ENCODE data around the gene ADAMTSL2.

DNA sequence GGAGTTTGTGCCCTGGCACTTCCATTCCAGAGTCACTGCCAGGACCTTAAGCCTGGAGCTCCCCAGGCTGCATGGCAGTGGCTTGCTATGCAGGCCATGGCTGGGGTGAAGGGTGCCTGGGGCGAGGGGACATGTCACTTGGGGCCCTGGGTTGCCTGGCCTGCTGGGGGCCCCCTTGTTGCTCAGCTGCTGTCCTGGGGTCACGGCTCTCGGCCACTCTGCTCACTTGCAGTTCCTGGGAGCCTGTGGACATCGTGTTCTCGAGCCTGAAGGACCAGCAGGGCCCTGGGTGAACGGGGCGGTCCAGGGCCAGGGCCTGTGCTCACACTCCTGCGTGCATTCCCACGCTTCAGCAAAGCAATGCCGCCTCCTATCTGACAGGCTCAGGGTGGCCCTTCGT is 41.1 kb upstream of the ADAMTSL2 start:
- no peak for TF ChIP-seq CTCF (IDR thresholded peaks at IDR 0.05; ENCODE audit: insufficient read depth, low read length, poor library complexity, severe bottlenecking)
- no peak for TF ChIP-seq EZH2phosphoT487 (conservative IDR thresholded peaks at IDR 0.05; ENCODE audit: low read length)
